ENCODE measurements around the gene CPSF4L.

DNA sequence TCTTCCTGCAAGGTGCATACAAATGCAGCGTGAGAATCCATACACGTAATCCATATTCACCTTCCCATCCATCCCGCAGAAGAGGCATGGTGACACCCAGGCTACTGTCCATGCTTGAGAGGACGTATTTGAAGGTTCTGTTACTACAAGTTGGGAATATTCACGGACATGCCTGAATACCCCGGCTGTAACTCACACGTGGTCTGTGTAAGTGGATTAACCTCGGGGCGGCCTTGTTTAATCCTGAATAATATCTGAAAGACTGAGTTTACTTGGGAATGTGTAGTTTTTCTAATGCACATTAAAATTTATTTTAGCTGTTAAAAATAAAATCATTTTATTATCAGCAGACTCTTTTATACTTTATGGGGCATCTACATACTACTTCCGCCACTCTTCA is 13.1 kb downstream of the CPSF4L start:
- TF ChIP-seq, protein P1, sequence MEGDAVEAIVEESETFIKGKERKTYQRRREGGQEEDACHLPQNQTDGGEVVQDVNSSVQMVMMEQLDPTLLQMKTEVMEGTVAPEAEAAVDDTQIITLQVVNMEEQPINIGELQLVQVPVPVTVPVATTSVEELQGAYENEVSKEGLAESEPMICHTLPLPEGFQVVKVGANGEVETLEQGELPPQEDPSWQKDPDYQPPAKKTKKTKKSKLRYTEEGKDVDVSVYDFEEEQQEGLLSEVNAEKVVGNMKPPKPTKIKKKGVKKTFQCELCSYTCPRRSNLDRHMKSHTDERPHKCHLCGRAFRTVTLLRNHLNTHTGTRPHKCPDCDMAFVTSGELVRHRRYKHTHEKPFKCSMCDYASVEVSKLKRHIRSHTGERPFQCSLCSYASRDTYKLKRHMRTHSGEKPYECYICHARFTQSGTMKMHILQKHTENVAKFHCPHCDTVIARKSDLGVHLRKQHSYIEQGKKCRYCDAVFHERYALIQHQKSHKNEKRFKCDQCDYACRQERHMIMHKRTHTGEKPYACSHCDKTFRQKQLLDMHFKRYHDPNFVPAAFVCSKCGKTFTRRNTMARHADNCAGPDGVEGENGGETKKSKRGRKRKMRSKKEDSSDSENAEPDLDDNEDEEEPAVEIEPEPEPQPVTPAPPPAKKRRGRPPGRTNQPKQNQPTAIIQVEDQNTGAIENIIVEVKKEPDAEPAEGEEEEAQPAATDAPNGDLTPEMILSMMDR (optimal IDR thresholded peaks at IDR 0.05 in 1 of 3, IDR thresholded peaks at IDR 0.05 in 1 of 3, conservative IDR thresholded peaks at IDR 0.05 in 1 of 3; ENCODE audit: extremely low read depth in 1 of 3, insufficient read depth in 2 of 3, low read length in 3 of 3), result no peak
- TF ChIP-seq EZH2 (IDR thresholded peaks at IDR 0.05; ENCODE audit: low read length), result no peak
